Activated CD8-positive, alpha-beta T cell treated with anti-CD3 and anti-CD28 coated beads for 36 hours (primary cell): Measurements from ENCODE around the gene SEC22B. TPM values are rescaled to one million over a fixed set of nuclear protein-coding genes. Genes with fewer than 3 reads are reported as not detected.
"Not testable (repeated sequence)": the region's sequence is repeated elsewhere in the genome, so short reads cannot be mapped to it uniquely, and the experiment has no call there.

ENCODE experiments used
- ATAC-seq: fragments of 200-7000 bp; cut with Tn5 transposase; one replicate; pipeline ENCODE4 v1.10.0; 2021; ENCODE audit warnings: mild to moderate bottlenecking, moderate library complexity
- CTCF ChIA-PET: fragments of 350-600 bp; sonication (Branson Sonifier 250); formaldehyde crosslinking; loops from one replicate; lab custom pipeline; 2021; ENCODE audit warnings: antibody characterized with exemption; lab: Charles Lee
- POLR2A ChIA-PET: fragments of 350-600 bp; sonication (Branson Sonifier 250); formaldehyde crosslinking; loops from one replicate; lab custom pipeline; 2021; ENCODE audit warnings: antibody characterized with exemption; lab: Charles Lee
- DNase-seq: peaks from one replicate; pipeline ENCODE4 v3.0.0-alpha.2; 2020
- H3K27ac Mint-ChIP-seq: one replicate; pipeline ENCODE4 v1.8.0; 2021; ENCODE audit warnings: mild to moderate bottlenecking, mixed read lengths
- H3K27me3 Mint-ChIP-seq: one replicate; pipeline ENCODE4 v1.8.0; 2021; ENCODE audit warnings: mixed read lengths
- H3K36me3 Mint-ChIP-seq: one replicate; pipeline ENCODE4 v1.8.0; 2021; ENCODE audit warnings: low read depth, mixed read lengths
- H3K4me1 Mint-ChIP-seq: one replicate; pipeline ENCODE4 v1.8.0; 2021; ENCODE audit warnings: low read depth, mixed read lengths
- H3K4me3 Mint-ChIP-seq: one replicate; pipeline ENCODE4 v1.8.0; 2021; ENCODE audit warnings: mild to moderate bottlenecking, moderate library complexity, mixed read lengths
- H3K9me3 Mint-ChIP-seq: one replicate; pipeline ENCODE4 v1.8.0; 2021; ENCODE audit warnings: mixed read lengths
- intact Hi-C: fragments of 100-400 bp; cut with micrococcal nuclease; formaldehyde crosslinking; loops from one replicate; pipeline ENCODE4 v1.10.0; 2022
- total RNA-seq, 2 experiments: library from RNA; stranded (reverse); gene quantifications; one replicate each; pipeline ENCODE4 v1.2.3, GENCODE V29; 2021
- TF ChIP-seq, protein P1 (sequence below): fragments of 200-600 bp; IDR thresholded peaks from one replicate; pipeline ENCODE4 v1.8.0; 2022; ENCODE audit warnings: antibody characterized with exemption, mild to moderate bottlenecking

The SEC22B gene
- total RNA-seq, 2 experiments from 2014 or later = 17.3 to 18.8 TPM

DNA sequence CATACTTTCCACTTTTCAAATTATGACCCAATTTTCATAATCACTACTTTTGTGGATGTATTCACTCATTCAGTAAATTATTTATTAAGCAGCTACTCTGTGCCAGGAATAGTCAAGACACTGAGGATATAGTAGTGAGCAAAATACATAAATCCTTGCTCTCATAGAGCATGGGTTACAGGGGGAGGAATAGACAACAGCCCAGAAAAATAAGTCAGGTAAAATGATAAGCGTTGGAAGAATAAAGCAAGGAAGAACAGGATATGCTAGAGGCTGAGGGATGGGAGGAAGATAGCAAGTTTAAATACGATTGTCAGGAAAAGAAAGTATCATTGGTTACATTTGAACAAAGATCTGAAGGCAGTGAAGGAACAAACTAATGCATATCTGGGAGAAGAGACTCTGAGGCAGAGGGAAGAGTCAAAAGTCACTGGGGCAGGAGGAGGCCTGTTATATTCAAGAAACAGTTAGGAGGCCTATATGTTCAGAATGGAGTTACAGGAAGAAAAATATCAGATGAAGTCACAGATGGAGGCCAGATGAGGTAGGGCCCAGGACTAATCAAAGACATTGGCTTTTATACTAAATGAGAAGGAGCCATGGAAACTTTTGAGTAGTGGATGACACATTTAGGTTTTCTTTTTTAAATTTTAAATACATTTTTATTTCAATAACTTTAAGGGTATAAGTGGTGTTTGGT lies 42.9 kb downstream of the SEC22B start:
- intact Hi-C loops = no loop called here
- Mint-ChIP-seq H3K36me3 (no peaks in the 10 kb centered on the region), H3K4me3 (no peak overlapping the region), H3K27ac (no peak overlapping the region), H3K4me1 (peaks cover 3% of the 10 kb centered on the region), H3K9me3 (no peaks in the 10 kb centered on the region), H3K27me3 (no peaks in the 10 kb centered on the region)
- DNase-seq (no peak), ATAC-seq (no peak)
- ChIA-PET POLR2A (no interaction called here), CTCF (no interaction called here)
- TF ChIP-seq, protein P1, sequence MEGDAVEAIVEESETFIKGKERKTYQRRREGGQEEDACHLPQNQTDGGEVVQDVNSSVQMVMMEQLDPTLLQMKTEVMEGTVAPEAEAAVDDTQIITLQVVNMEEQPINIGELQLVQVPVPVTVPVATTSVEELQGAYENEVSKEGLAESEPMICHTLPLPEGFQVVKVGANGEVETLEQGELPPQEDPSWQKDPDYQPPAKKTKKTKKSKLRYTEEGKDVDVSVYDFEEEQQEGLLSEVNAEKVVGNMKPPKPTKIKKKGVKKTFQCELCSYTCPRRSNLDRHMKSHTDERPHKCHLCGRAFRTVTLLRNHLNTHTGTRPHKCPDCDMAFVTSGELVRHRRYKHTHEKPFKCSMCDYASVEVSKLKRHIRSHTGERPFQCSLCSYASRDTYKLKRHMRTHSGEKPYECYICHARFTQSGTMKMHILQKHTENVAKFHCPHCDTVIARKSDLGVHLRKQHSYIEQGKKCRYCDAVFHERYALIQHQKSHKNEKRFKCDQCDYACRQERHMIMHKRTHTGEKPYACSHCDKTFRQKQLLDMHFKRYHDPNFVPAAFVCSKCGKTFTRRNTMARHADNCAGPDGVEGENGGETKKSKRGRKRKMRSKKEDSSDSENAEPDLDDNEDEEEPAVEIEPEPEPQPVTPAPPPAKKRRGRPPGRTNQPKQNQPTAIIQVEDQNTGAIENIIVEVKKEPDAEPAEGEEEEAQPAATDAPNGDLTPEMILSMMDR = no peak

DNA sequence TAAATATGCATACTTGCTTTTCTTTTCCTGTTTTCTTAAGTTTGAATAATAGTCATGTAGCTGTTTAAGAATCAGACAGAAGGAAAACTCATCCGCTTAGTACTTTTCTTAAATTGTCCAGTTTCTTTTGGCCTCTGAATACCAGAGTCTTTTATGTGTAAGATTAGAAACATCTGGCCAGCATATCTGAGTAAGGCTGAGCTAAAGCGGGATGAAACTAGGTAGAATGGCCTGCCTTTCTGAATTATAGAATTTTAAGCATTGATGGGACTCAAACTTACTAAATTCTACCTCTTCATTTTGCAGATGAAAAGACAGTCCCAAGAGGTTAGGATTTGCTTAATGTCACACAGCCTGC lies 43.9 kb downstream of the SEC22B start:
- H3K4me3 Mint-ChIP-seq, H3K9me3 Mint-ChIP-seq, ATAC-seq, intact Hi-C loops, H3K4me1 Mint-ChIP-seq, H3K36me3 Mint-ChIP-seq, DNase-seq, POLR2A ChIA-PET, H3K27ac Mint-ChIP-seq, H3K27me3 Mint-ChIP-seq, CTCF ChIA-PET: not testable (repeated sequence)

DNA sequence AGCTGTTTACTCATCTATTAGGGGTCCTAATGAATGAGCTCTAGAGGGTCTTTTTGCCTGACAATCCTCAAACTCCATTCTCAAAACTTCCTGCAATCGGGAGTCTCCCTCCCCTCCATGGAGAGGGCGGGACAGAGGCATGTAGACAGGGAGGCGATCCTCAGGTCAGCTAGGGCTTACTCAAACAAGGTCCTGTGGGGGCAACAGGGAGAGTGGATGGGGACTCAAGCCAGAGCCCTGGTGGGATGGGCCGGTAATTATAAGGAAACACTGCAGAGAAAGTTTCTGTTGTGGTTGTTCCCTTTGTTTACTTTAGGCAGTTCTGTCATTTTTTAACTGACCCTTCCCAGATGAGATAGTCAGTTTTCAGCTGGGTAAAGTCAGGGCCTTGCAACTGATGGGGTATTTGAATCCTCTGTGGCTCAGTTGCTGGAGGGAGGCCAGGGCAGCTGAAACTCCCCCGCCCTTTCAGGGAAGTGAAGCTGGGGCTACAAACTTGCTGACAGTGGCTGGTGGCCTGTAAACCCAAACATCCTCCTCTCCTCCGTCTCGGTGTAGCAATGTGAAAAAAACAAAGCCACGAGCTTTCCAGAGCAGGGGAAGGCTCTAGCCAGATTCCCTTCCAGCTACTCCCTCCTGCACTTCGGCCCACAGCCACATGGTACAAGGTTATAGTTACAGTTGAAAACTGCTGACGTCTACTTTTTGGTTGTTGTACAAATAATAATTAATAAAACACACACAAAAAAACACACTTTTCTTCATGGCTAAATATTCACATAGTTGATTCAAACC lies 44.5 kb downstream of the SEC22B start:
- H3K27ac Mint-ChIP-seq, ATAC-seq, H3K36me3 Mint-ChIP-seq, H3K4me1 Mint-ChIP-seq, POLR2A ChIA-PET, DNase-seq, H3K9me3 Mint-ChIP-seq, H3K27me3 Mint-ChIP-seq, intact Hi-C loops, H3K4me3 Mint-ChIP-seq, CTCF ChIA-PET: not testable (repeated sequence)

DNA sequence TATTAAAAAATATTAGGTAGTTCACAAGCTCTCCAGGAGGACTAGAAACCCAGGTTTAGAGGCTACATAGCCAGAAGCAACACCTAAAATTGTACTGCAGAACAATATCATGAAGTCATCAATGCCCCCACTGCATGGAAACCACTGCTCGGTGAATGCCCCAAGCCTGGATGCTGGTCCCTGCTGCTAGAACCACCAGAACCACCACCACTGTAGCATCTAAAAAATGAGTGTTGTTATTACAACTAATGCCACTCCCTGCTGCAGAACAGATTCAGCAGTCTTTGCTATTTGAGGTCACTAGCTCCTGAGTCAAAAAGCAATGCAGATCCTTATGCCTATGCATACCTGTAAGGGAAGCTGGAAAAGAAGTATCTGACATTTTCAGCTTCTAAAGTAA lies 48.4 kb downstream of the SEC22B start:
- H3K9me3 Mint-ChIP-seq, H3K36me3 Mint-ChIP-seq, intact Hi-C loops, H3K4me3 Mint-ChIP-seq, DNase-seq, H3K27me3 Mint-ChIP-seq, H3K27ac Mint-ChIP-seq, ATAC-seq, POLR2A ChIA-PET, CTCF ChIA-PET: not testable (repeated sequence)
- peaks cover 17% of the 10 kb centered on the region for H3K4me1 Mint-ChIP-seq

- H3K4me3 Mint-ChIP-seq, intact Hi-C loops, H3K27ac Mint-ChIP-seq, ATAC-seq, H3K27me3 Mint-ChIP-seq, H3K9me3 Mint-ChIP-seq, CTCF ChIA-PET, POLR2A ChIA-PET, H3K36me3 Mint-ChIP-seq, DNase-seq: not testable (repeated sequence)
- peaks cover 16% of the 10 kb centered on the region for H3K4me1 Mint-ChIP-seq
These were observed 50.1 kb downstream of the SEC22B start for GRCh38 chr1:120126216-120126615.

DNA sequence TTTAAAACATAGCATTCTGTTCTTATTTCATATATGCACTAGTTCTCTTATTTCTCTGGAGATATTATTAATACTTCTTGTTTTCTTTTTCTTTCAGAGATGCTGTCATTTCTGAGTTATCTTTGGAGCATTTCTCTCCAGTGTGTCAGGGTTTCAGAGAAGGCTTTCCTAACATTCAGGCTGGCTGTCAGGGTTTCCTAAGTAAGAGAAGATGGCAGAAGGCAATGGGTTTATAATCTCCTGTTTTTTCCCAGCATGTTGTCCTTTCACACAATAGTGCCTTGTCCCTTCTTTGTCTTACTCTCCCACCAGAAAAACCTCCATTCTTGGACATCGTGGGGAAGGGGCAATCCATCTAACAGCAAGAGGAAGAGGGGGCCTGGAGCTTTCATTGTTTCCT lies 51.7 kb downstream of the SEC22B start:
- CTCF ChIA-PET, H3K27ac Mint-ChIP-seq, intact Hi-C loops, H3K36me3 Mint-ChIP-seq, H3K9me3 Mint-ChIP-seq, DNase-seq, H3K4me3 Mint-ChIP-seq, ATAC-seq, POLR2A ChIA-PET, H3K27me3 Mint-ChIP-seq: not testable (repeated sequence)
- H3K4me1 Mint-ChIP-seq = peaks cover 16% of the 10 kb centered on the region

GRCh38 chr1:120123813-120124510 lies 52.4 kb downstream of the SEC22B start:
- H3K4me3 Mint-ChIP-seq, H3K27ac Mint-ChIP-seq, H3K9me3 Mint-ChIP-seq, DNase-seq, H3K36me3 Mint-ChIP-seq, CTCF ChIA-PET, intact Hi-C loops, H3K27me3 Mint-ChIP-seq, POLR2A ChIA-PET: not testable (repeated sequence)
- H3K4me1 Mint-ChIP-seq = peaks cover 16% of the 10 kb centered on the region
- ATAC-seq = peak; percentile 80

GRCh38 chr1:120122262-120122893 lies 53.9 kb downstream of the SEC22B start:
- H3K36me3 Mint-ChIP-seq, DNase-seq, CTCF ChIA-PET, H3K9me3 Mint-ChIP-seq, intact Hi-C loops, H3K27ac Mint-ChIP-seq, POLR2A ChIA-PET, H3K27me3 Mint-ChIP-seq: not testable (repeated sequence)
- peak; percentile 74 for ATAC-seq
- peak overlapping the region; percentile 9 for H3K4me3 Mint-ChIP-seq
- H3K4me1 Mint-ChIP-seq = peaks cover 19% of the 10 kb centered on the region

DNA sequence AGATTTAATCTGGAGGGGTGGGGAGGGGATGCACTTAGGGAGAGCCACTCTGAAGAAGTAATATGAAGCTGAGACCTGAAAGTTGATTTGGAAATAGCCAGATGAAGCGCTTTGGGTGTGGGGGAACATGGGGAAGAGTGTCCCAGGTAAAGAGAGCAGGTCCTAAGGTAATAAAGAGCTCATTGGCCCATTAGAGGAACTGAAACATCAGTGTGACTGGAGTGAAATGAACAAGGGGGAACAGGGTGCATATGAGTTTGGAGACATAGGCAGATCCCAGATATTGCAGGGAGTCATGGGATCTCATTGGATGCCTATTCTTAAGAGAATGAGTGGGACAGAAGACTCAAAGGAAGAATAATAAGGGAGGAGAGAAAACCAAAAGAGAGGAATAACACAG lies 54.5 kb downstream of the SEC22B start:
- H3K9me3 Mint-ChIP-seq, H3K4me3 Mint-ChIP-seq, H3K27me3 Mint-ChIP-seq, H3K36me3 Mint-ChIP-seq, POLR2A ChIA-PET, CTCF ChIA-PET, ATAC-seq, H3K27ac Mint-ChIP-seq, DNase-seq, intact Hi-C loops: not testable (repeated sequence)
- peaks cover 19% of the 10 kb centered on the region for H3K4me1 Mint-ChIP-seq

DNA sequence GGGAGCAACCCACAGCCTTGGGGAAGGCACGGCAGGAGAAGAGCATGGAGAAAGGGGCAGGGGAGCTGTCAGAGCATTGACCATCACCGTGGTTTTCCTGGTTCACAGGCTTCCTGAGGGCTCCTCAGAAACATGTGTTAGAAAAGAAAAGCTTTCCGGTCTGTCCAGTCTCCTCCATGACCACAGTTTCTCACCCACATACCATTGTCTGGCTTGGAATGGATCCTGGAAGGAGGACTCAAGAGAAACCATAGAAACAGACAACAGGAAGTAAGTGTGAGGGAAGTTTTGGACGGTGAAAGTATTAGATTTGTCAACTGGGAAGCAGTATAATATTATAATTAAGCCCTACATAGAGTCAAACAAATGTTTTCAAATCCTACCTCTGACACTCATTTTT lies 55.8 kb downstream of the SEC22B start:
- DNase-seq, intact Hi-C loops, ATAC-seq, H3K36me3 Mint-ChIP-seq, H3K4me3 Mint-ChIP-seq, CTCF ChIA-PET, POLR2A ChIA-PET, H3K27ac Mint-ChIP-seq, H3K9me3 Mint-ChIP-seq, H3K27me3 Mint-ChIP-seq: not testable (repeated sequence)
- H3K4me1 Mint-ChIP-seq = peaks cover 19% of the 10 kb centered on the region
